ENCODE measurements around the gene LTBP4.

Gene LTBP4

DNA sequence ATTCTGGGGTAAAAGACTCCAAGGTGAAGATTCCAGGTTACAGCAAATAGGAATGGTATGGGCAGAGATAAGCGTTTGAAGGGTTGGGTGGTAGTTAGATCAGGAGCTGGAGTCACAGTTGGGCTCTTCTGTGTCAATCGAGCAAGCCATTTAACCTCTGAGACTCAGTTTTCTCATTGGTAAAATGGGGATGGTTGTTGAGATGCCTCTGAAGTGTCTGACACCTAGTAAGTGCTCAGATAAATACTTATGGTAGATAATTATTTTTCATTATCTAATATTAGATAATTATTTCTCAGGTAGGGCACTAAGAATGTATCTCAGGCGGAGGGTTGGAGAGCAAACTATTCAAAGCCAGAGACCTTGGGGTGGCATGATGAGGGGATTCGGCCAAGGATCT lies 7.8 kb downstream of the LTBP4 start (continued):
- TF ChIP-seq ZNF169 (tag by site-specific recombination; IDR thresholded peaks at IDR 0.05) (no peak), ZNF112 (tag by site-specific recombination; IDR thresholded peaks at IDR 0.05) (no peak), ZSCAN16 (tag by site-specific recombination; IDR thresholded peaks at IDR 0.05) (no peak), ZNF221 (tag by site-specific recombination; IDR thresholded peaks at IDR 0.05; ENCODE audit: borderline replicate concordance) (no peak), REPIN1 (tag by site-specific recombination; IDR thresholded peaks at IDR 0.05; ENCODE audit: low read depth) (0 out of 2 replicates have a peak, but pooled peaks have one; percentile 6), ZNF529 (tag by site-specific recombination; IDR thresholded peaks at IDR 0.05; ENCODE audit: insufficient replicate concordance) (no peak), ZNF311 (tag by site-specific recombination; IDR thresholded peaks at IDR 0.05; ENCODE audit: borderline replicate concordance) (0 out of 2 replicates have a peak, but pooled peaks have one; percentile 32), MYNN (tag by site-specific recombination; IDR thresholded peaks at IDR 0.05; ENCODE audit: borderline replicate concordance) (no peak), IKZF3 (tag by site-specific recombination; IDR thresholded peaks at IDR 0.05) (no peak)
- TF ChIP-seq, protein P1, sequence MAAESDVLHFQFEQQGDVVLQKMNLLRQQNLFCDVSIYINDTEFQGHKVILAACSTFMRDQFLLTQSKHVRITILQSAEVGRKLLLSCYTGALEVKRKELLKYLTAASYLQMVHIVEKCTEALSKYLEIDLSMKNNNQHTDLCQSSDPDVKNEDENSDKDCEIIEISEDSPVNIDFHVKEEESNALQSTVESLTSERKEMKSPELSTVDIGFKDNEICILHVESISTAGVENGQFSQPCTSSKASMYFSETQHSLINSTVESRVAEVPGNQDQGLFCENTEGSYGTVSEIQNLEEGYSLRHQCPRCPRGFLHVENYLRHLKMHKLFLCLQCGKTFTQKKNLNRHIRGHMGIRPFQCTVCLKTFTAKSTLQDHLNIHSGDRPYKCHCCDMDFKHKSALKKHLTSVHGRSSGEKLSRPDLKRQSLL (tag by site-specific recombination; IDR thresholded peaks at IDR 0.05): no peak
- TF ChIP-seq, protein P2, sequence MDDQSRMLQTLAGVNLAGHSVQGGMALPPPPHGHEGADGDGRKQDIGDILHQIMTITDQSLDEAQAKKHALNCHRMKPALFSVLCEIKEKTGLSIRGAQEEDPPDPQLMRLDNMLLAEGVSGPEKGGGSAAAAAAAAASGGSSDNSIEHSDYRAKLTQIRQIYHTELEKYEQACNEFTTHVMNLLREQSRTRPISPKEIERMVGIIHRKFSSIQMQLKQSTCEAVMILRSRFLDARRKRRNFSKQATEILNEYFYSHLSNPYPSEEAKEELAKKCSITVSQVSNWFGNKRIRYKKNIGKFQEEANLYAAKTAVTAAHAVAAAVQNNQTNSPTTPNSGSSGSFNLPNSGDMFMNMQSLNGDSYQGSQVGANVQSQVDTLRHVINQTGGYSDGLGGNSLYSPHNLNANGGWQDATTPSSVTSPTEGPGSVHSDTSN (CRISPR knock-in tag; IDR thresholded peaks at IDR 0.05): no peak

DNA sequence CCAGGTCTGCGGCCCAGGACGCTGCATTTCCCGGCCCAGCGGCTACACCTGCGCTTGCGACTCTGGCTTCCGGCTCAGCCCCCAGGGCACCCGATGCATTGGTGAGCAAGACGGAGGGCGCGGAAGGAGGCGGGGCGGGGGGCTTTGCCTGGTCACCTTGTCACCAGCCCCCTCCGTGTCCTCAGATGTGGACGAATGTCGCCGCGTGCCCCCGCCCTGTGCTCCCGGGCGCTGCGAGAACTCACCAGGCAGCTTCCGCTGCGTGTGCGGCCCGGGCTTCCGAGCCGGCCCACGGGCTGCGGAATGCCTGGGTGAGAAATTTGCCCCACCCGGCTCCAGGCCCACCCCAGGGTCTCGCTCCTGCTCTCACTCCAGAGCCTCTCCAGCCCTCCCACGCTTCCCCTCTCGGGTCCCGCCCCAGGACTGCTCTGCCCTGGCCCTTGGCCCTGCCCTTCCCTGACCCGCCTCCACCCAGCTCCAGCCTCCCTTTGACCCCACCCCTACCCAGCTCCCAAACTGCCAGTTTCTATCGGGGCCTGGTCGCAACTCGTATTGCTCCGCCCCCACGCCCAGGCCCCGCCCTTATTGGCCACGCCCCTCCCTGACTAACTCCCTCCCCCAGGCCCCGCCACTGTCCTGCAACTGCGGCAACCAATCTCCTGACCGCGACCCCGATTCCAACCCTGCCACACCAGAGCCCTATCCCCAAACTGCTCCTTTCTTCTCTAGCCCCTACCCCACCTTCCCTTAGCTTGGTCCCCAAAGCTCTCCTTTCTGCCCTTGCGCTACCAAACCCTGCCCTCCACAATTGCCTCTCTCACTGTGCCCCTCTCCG lies 8.6 kb downstream of the LTBP4 start:
- Histone ChIP-seq H3K4me1 (ENCODE audit: control insufficient read depth, insufficient read depth, low read length) (peaks cover 32% of the 10 kb centered on the region), H3K27ac (ENCODE audit: extremely low read depth, low read depth, low read length) (peak overlapping the region; percentile 52; the same call in 1 of the 2 replicates), H3K4me3 (ENCODE audit: low read depth, low read length) (peak overlapping the region; percentile 30), H3K9me3 (ENCODE audit: control insufficient read depth, insufficient read depth, low read depth, low read length) (no peaks in the 10 kb centered on the region), H3K36me3 (ENCODE audit: control insufficient read depth in 2 of 2, insufficient read depth in 1 of 2, low read length in 2 of 2) (peaks cover 0 to 5% of the 10 kb centered on the region in 2 experiments; a peak in 2 of 3 replicates)
- POLR2A ChIA-PET: interaction anchor here (0.6 to 3.8 kb wide), 12 partner anchors 9 to 1073 kb away, joined by 3 to 61 read pairs (median 4); partner anchors contain the start of genes LTBP4 and SERTAD1
- CTCF ChIA-PET: interaction anchor here (0.6 to 20.7 kb wide), 7 partner anchors 11 to 92 kb away, joined by 3 to 470 read pairs (median 3); no protein-coding TSS in a partner anchor
- peak; percentile 57 for TF ChIP-seq SP7 (tag by site-specific recombination; IDR thresholded peaks at IDR 0.05)
- peak; percentile 90 for TF ChIP-seq GLIS1 (tag by site-specific recombination; IDR thresholded peaks at IDR 0.05)
- TF ChIP-seq ZSCAN30 (tag by site-specific recombination; IDR thresholded peaks at IDR 0.05): no peak
- TF ChIP-seq, protein P3, sequence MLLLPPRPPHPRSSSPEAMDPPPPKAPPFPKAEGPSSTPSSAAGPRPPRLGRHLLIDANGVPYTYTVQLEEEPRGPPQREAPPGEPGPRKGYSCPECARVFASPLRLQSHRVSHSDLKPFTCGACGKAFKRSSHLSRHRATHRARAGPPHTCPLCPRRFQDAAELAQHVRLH (tag by site-specific recombination; IDR thresholded peaks at IDR 0.05): no peak
- no peak for TF ChIP-seq ZNF530 (tag by site-specific recombination; IDR thresholded peaks at IDR 0.05; ENCODE audit: low read depth)
- no peak for TF ChIP-seq SCRT1 (tag by site-specific recombination; IDR thresholded peaks at IDR 0.05; ENCODE audit: borderline replicate concordance)
- TF ChIP-seq ZNF223 (tag by site-specific recombination; IDR thresholded peaks at IDR 0.05): no peak
- TF ChIP-seq ZNF132 (tag by site-specific recombination; IDR thresholded peaks at IDR 0.05; ENCODE audit: borderline replicate concordance): no peak
- peak; percentile 99 for TF ChIP-seq ZBTB20 (tag by site-specific recombination; IDR thresholded peaks at IDR 0.05)
- no peak for TF ChIP-seq TCF7L2 (IDR thresholded peaks at IDR 0.05; ENCODE audit: borderline replicate concordance, low read depth, low read length)
- no peak for TF ChIP-seq ZNF624 (tag by site-specific recombination; IDR thresholded peaks at IDR 0.05)
- no peak for TF ChIP-seq ZNF560 (tag by site-specific recombination; IDR thresholded peaks at IDR 0.05; ENCODE audit: borderline replicate concordance)
- TF ChIP-seq, protein P4, sequence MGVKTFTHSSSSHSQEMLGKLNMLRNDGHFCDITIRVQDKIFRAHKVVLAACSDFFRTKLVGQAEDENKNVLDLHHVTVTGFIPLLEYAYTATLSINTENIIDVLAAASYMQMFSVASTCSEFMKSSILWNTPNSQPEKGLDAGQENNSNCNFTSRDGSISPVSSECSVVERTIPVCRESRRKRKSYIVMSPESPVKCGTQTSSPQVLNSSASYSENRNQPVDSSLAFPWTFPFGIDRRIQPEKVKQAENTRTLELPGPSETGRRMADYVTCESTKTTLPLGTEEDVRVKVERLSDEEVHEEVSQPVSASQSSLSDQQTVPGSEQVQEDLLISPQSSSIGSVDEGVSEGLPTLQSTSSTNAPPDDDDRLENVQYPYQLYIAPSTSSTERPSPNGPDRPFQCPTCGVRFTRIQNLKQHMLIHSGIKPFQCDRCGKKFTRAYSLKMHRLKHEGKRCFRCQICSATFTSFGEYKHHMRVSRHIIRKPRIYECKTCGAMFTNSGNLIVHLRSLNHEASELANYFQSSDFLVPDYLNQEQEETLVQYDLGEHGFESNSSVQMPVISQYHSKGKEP (tag by site-specific recombination; IDR thresholded peaks at IDR 0.05): no peak
- TF ChIP-seq, protein P5, sequence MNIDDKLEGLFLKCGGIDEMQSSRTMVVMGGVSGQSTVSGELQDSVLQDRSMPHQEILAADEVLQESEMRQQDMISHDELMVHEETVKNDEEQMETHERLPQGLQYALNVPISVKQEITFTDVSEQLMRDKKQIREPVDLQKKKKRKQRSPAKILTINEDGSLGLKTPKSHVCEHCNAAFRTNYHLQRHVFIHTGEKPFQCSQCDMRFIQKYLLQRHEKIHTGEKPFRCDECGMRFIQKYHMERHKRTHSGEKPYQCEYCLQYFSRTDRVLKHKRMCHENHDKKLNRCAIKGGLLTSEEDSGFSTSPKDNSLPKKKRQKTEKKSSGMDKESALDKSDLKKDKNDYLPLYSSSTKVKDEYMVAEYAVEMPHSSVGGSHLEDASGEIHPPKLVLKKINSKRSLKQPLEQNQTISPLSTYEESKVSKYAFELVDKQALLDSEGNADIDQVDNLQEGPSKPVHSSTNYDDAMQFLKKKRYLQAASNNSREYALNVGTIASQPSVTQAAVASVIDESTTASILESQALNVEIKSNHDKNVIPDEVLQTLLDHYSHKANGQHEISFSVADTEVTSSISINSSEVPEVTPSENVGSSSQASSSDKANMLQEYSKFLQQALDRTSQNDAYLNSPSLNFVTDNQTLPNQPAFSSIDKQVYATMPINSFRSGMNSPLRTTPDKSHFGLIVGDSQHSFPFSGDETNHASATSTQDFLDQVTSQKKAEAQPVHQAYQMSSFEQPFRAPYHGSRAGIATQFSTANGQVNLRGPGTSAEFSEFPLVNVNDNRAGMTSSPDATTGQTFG (tag by site-specific recombination; IDR thresholded peaks at IDR 0.05; ENCODE audit: borderline replicate concordance): no peak; the same call in 1 of the 2 replicates
- TF ChIP-seq ZEB2 (tag by site-specific recombination; IDR thresholded peaks at IDR 0.05): peak; percentile 28; the same call in 1 of the 2 replicates
- no peak for TF ChIP-seq ZNF555 (tag by site-specific recombination; conservative IDR thresholded peaks at IDR 0.05)
- no peak; the same call in 1 of the 2 replicates for TF ChIP-seq ZNF155 (tag by site-specific recombination; IDR thresholded peaks at IDR 0.05)
